HuH-7.5 (cell line): ENCODE measurements around the gene FBXW11.
"Not testable (repeated sequence)": the region's sequence is repeated elsewhere in the genome, so short reads cannot be mapped to it uniquely, and the experiment has no call there.

Experiments
- DNase-seq: peaks from one replicate; pipeline ENCODE4 v3.0.0; 2011; ENCODE audit warnings: low spot score

FBXW11 gene

DNA sequence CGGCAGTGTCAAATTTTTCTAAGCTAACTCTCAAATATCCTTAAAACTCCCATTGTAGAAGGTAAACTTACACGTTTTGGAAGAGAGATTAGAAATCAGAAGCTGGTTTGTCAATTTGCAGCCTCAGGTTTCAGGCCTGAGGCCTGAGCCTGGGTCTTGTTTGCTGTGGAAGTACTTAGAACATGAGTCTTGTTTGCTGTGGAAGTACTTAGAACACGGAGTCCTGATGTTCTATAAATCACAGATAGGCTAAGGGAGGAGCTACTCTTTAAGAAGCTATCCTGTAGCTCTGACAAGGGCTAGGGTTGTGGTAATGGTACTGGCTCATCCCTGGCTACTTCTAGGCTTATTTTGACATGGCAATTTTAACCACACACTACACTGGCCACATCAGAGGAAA lies 97.8 kb downstream of the FBXW11 start:
- DNase-seq, result no peak

DNA sequence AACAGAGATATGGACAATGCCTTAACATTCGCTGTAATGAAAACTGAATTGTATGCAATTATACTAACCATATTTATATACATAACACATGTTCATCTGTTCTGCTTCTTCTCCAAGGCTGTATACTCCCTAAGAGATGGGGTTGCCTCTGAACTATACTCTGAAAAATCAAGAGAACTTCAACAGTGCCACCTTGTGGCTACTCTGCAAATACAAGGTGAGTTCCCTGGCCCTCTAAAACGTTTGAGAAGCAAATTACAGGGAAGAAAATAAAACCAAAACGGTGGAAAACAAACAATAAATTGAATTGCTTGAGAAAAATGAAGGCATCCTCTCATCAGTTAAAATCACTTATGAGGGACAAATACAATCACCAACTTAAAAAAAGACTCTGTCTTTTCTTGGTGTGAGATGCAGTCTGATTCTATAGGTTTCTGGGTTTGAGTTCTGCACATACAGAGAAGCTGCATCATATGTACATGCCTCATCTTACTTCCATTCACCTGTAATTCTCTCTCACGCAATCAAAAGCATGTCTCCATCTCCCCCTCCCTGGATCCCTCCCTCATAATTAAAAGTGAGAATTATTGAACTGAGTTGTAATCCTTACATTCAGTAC lies 98.6 kb downstream of the FBXW11 start:
- peak; percentile 22 for DNase-seq

DNA sequence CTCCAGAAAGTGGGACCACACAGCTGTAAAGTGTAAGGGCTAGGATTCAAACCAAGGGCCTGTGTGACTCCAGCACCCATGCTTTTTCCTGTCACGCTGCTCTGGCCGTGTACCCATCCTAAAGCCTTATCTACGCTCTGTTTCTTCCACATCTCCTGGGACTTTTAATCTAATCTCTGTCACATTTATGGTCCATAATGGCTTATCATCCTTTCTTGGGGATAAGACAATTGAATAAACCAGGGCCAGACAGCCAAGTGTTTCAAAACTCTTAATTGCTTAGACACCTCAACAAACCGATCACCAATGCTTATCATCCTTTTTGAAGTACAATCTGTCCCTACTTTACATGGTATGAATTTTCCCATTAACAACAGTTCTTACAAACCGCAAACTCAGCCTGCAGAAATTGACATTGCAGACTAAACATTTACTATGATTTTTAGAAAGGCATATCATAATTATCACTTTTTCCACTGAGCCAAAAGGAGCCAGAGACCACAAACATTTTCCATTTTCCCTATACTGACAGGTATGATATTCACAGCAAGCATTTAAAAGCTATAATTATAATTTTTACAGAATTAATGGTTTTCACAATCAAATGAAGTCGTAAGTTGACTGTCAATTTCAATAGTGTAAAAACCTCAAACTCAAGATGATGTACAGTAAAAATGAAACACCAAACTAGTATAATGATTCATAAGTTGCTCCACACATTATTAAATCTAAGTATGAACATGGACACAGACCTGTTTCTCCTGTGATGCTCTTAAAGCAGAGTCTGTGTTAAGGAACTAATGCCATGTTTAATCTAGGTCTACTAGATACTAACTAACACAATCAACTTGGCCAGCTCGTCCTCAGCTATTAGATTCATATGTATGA lies 99.5 kb downstream of the FBXW11 start:
- no peak for DNase-seq

DNA sequence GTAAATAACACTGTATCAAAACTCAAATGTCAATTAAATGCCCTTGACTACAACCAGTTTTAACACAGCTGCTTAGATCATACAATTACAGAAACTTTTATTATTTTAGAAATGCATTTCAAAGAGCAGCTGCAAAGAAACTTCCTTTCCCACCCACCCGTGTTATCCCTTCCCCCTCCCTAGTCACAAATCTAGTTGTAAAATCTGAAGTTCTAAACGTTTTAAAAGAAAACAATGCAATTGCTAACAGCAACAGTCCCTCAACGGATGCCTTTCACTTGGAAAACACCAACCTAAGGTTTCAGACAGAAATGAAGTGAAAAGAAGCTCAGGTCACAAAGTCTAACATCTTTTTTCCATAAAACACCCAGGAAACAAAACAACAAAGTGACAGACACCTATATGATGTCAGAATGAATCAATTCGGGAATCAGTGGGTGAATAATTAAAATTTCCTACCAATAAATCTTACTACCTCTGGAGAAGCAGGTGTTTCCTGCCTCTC lies 100.3 kb downstream of the FBXW11 start:
- DNase-seq, result no peak

DNA sequence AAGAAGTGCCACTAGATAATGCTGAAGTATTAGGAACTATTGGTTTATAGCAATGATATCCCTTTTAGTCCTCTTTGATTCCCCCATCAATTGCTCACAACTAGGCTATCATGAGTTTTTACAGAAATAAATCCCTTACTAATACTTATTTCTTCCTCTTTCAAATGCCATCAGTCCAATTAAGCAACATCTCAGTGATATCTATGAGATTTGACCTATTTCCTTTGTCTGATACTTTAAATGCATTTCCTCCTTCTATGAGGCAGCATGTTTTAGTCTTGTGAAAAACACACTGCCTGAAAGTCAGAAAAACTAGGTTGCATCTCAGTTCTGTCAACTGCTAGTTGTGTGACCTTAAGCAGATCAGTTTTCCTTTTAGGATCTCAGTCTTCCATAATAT lies 101.6 kb downstream of the FBXW11 start:
- no peak for DNase-seq

DNA sequence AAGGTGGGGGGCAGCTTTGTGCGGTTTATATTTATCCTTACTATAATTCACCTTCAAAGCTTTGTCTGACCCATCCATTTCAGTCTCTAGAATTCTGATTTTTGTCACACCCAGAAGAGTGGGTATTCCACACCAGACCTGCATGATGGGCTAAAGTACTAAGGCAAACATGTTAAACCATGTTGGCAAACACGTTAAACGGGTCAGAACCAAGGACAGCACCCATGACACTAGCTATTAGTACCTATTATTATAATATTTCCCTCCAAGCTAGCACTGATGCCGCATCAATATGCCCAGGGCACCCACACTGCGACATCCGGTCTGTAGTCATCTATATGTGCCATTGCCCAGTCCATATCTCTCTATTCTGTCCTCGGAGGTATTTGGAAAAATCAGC lies 104.7 kb downstream of the FBXW11 start:
- no peak for DNase-seq

DNA sequence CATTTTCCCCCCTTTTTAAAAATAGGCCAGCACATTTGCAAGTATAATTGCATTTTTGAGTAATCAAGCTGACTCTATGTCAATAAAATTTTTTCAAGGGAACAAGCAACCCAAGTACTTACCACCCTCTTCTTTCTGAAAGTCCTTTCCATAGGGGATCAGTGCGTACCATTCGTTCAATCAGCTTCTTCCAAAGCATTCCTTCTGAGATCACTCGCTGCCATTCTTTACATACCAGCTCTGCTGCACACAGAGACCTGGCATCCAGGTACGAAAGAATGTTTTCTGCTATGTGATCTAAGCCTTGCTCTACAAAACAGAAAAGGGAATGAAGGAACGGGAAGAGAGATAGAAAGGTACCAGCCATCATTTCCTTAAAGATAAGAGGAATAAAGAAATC lies 106.6 kb downstream of the FBXW11 start:
- no peak for DNase-seq

DNA sequence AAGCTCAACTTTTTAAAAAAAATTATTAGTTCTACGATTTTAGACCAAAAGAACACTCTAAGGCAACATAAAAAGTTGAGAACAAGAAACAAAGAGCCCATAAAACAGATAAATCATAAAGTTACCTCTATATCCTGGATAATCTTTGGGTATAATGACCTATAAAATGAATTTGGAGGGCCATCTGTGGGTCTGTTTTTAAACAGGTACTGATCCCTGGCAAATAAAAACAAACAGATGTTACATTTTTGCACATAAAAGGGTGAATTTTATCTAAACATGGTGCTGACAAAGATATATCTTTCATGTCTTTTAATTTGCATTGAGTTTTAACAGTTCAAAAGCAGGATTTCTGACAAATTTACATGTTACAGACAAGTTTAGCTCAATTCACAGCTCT lies 107.6 kb downstream of the FBXW11 start:
- DNase-seq, result no peak

DNA sequence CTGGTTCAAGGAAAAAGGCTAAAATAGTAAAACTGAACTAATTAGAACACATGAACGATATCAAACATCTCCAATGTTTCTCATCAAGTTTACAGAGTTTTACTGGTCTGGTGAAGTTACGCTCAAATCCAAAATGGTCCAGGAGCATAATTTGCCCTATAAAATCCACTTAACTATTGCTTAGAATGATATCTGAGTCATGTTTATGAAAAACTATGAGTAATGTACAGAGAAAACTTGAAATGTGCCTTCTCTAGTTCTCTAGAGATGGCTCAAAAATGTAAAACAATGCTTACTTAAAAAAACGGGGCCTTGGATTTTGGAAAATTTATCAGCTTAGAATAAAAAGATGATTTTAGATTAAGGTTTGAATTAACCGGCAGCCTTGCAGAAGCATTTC lies 108.1 kb downstream of the FBXW11 start:
- DNase-seq, result no peak

DNA sequence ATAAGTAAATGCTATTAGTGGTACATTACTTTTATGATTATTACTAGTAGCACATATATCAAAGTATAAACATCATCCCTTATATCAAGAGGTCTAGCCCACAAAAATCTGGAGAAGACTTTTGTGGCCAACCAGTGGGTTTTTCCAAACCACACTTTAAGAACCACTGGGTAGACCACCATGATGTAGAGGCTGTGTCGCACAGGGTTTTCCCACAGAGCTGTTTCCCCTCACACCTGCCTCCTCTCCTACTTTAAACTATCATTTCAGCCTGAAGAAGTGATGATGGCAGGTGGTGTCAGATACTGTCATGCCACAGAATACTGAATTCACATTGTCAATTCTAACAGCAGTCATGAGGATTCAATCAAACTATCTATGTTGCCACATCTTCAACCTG lies 109.2 kb downstream of the FBXW11 start:
- no peak for DNase-seq

DNA sequence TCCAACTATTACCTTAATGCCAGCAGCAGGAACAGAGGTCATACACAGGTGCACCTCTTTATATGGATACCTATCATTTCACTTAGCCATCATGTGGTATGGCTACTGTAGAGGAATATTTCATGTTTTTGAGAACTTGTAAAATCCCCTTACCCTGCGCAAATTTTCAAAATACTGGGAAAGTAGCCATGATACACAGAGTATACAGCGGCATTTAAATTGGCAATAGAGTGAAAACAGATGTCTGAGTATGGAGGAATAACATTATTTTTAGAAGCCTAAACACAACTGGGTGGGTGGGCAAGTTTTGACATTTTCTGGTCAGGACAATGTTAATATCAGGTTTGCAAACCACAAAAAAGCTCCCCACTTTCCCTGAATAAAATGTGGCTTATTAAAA lies 111.4 kb downstream of the FBXW11 start:
- no peak for DNase-seq

DNA sequence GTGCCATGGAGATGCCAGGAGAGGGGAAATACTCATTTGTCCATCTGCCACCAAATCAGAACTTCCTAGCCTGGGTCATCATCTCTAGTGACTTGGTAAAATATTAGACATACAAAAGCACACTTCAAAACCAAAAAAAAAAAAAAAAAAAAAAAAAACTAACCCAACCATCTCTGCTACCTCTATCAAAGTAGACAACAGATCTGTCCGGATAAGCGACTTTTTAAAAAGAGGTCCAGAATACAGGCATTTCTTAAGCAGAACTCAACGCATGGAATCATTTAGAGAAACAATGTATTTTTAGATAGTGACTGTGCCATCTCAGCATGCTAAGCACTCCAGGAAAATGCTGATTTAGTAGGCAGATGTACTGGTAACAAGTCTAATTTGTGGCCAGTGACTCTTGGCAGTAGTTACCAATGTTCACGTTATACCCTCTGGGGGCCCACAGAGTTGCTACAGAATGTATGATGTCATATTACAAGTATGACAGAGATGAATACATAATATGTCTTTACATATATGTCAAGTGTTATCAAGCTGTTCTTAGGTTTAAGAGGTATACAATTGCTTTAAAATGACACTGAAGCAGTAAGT lies 113.0 kb downstream of the FBXW11 start:
- no peak for DNase-seq

DNA sequence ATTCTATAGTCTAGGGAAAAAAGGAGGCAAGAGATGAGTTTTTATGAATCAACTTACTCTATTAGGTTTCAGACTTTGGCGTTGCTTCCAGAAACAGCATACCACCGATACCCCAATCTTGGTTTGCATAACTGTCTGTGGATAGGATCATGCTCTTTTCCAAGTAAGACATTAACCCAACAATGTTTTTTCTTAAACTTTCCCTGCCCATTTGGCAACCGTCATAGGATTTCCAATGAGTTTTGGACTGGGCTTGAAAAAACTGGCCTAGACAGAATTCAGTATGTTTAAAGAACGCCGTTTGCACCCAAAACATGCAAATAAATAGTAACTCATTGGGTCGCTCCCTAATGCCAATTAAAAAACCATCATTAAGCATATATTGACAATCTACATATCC lies 114.8 kb downstream of the FBXW11 start:
- DNase-seq, result no peak

DNA sequence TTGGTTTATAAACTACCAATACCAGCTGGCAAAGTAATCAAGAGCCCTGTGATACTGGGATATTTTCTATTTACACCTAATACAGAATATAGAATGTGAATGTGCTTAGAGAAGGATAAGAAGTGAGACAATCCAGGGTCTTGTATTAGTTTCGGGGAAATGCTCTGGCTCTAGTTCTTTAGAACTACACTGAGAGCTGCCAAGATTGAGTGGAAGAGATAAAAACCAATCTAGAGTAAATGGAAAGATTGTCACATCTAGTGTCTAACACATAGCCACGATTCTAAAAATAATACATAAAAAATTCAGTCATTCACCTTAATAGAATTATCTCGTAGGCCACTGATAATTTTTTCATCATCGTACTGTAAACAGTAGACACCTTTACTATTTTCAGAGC lies 115.3 kb downstream of the FBXW11 start:
- DNase-seq, result no peak

DNA sequence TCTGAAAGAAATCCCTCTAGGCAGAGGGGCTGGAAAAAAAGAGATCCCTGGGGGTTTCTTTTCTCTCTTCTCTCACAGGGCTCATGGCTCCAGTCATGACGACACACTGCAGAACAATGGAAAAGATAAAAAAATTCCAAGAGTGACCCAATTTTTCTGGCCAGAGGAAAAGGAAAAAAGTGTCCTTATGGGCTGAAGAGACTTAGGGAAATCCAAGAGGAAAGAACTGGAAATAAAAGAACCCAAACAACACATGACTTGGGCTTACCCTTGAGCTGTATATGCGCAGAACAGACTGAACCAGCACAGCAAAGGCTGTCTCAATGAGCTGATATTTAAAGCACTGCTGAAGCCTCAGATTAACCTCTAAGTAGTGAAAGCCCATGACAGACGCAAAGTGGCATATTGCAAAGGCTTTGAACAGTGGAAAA lies 118.4 kb downstream of the FBXW11 start:
- DNase-seq, result no peak

DNA sequence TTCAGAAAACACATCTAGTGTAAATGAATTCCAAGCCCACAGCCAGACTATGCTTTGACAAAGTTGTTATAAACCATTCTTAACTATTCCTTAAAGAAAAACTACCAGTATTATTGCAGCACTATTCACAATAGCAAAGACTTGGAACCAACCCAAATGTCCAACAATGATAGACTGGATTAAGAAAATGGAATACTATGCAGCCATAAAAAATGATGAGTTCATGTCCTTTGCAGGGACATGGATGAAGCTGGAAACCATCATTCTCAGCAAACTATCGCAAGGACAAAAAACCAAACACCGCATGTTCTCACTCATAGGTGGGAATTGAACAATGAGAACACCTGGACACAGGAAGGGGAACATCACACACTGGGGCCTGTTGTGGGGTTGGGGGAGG lies 120.4 kb downstream of the FBXW11 start:
- DNase-seq, result not testable (repeated sequence)

DNA sequence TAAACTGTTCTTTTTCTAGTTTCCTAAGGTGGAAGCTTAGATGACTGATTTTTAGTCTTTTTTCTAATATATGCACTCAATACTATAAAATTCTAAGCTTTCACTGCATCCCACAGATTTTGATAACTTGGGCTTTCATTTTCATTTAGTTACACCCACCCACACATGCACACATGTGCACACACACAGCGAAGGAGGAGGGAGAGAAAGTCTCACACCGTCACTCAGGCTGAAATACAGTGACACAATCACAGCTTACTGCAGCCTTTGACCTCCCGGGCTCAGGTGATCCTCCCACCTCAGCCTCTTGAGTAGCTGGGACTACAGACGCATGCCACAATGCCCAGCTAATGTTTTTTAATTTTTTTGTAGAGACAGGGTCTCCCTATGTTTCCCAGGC lies 124.3 kb downstream of the FBXW11 start:
- no peak for DNase-seq

DNA sequence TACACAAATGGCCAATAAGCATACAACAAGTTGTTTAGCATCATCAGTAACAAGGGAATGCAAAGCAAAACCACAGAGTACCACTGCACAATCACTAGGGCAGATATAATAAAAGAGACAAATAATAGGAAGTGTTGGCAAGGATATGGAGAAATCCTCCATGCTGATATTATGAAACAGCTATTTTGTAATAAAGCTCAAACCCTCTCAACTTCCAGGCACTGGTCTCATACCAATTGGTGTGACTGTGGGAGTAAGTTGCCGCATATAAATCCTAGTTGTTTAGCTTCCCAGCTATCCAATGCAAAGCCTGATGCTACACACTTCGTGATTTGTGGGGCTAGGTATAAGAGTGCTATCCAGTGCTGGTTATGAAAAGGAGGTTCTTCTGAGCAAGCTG lies 132.2 kb downstream of the FBXW11 start:
- DNase-seq, result no peak

DNA sequence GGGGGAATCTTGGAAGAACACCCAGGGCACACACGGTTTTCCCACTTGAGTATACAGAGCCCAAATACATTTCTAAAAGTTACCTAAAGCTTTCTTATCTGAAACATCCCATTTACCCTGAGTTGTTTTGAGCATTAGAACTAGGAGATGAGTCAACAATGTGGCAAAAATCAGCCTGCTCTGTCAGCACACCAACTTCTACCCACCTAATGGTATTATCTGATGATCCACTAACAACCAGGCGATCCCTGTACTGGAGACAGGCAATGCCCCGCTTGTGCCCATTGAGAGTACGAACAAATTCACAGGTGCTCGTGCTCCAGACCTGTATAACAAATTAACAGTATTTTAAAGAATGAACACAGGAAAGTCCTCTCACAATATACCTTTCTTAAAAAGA lies 133.8 kb downstream of the FBXW11 start:
- no peak for DNase-seq

DNA sequence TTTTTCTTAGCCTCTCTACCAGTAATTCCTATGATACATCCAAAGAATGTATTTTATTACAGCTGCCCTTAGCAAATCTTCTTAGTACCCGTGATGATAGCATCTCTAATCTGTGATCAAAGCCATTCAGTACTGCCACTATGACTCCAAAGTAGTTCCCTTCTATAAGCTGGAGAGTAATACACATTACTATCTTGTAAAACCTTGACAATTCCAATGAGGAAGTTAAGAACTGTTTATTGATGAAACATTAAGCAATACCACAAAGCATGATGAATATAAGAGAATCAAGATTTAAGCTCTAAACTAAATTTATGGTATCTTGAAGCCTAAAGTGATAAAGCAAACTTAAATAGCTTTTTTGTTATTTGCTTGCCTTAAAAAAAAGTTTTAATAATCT lies 134.7 kb downstream of the FBXW11 start:
- DNase-seq, result no peak

DNA sequence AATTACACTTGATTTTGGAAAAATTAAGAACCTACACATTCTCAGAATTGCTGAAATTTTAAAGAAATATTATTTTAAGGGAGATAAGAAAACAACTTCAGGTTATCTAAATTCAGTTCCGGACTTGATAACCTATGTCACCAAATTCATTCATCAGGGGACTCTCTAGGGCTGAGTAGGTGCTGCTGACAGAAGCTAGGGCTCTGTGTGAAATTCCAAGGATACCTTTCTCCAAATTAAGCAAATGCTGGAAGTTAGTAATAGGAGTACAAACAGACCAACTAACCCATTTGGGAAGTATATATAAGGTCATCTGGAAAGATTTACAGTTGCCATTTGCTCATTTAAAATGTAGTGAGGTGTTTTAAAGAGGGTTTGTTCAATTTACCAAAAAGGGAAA lies 136.5 kb downstream of the FBXW11 start:
- DNase-seq, result no peak

DNA sequence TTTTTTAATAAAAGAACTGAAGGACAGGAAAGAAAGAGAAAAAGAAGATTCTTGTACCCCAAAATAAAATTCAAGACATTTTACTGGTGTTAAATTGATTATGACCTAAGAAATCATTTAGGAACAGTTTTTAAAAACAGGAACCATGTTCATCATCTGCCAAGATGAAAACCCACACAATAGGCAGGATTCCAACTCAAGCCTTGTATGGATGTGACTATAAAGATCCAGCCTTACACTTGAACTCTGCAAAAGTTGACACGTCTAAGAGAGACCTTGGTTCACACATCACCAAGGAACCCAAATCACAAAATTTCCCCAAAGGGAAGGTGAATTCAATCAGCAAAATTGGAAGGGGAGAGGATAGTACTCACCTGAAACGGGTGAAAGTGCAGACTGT lies 138.2 kb downstream of the FBXW11 start:
- DNase-seq, result no peak

DNA sequence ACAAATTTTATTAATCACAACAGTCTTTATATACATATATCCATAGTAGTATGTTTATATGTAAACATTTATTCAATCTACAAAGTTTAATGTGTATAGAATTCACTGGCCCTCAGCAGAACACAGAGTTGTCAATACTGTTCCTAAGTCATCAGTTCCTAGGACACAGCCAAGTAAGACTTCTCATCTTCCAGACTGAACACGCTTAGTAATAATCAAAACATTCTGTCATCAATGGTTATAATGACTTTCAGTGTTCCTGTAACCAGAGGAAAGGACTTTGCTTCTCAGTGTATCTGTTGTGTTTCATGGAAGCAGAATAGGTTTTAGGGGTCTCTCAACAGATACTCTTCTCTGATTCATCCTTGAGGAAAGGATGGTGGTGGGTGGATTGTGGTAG lies 138.7 kb downstream of the FBXW11 start:
- no peak for DNase-seq
